CD4-positive, alpha-beta memory T cell (primary cell): ENCODE measurements around the gene INSRR. TPM values are rescaled to one million over a fixed set of nuclear protein-coding genes. Genes with fewer than 3 reads are reported as not detected.

Source experiments
- CTCF ChIA-PET: fragments of 350-600 bp; sonication (Branson Sonifier 250); formaldehyde crosslinking; loops from one replicate; lab custom pipeline; 2021; ENCODE audit warnings: inconsistent platforms; ENCODE audit not compliant: partially characterized antibody; lab: Charles Lee
- POLR2A ChIA-PET: fragments of 350-600 bp; sonication (Branson Sonifier 250); formaldehyde crosslinking; loops from one replicate; lab custom pipeline; 2021; ENCODE audit not compliant: partially characterized antibody; lab: Charles Lee
- DNase-seq, 5 donors: peaks; one replicate each; pipeline versions ENCODE4 v3.0.0 to v3.0.0-alpha.2; 2020 to 2022; ENCODE audit warnings: mixed read lengths in 1 of 5
- H3K27ac ChIP-seq: one replicate; pipeline ENCODE4 v1.7.0; 2013; ENCODE audit warnings: low read depth, low read length
- H3K27me3 ChIP-seq: 2 replicates; pipeline ENCODE4 v1.7.0; 2013; ENCODE audit warnings: mild to moderate bottlenecking, low read length, moderate library complexity; ENCODE audit not compliant: insufficient read depth
- H3K36me3 ChIP-seq: 2 replicates; pipeline ENCODE4 v1.7.0; 2013; ENCODE audit warnings: mild to moderate bottlenecking, low read length, moderate library complexity; ENCODE audit not compliant: insufficient read depth
- H3K4me1 ChIP-seq: 2 replicates; pipeline ENCODE4 v1.7.0; 2013; ENCODE audit warnings: mild to moderate bottlenecking, low read length, moderate library complexity; ENCODE audit not compliant: insufficient read depth
- H3K4me3 ChIP-seq, 2 donors: one replicate each; pipeline ENCODE4 v1.7.0; 2013; ENCODE audit warnings: low read length in 2 of 2, mild to moderate bottlenecking in 1 of 2
- H3K9me3 ChIP-seq, 2 donors: one replicate each; pipeline ENCODE4 v1.7.0; 2013; ENCODE audit warnings: low read length in 2 of 2, control low read depth in 1 of 2; ENCODE audit not compliant: control insufficient read depth in 1 of 2
- H3K27ac Mint-ChIP-seq, 7 donors: one replicate each; pipeline ENCODE4 v1.8.0; 2020 to 2021; ENCODE audit warnings: mixed read lengths in 7 of 7, mild to moderate bottlenecking in 6 of 7, inconsistent platforms in 3 of 7, moderate library complexity in 3 of 7
- H3K27me3 Mint-ChIP-seq, 2 donors: one replicate each; pipeline ENCODE4 v1.8.0; 2020 to 2021; ENCODE audit warnings: mixed read lengths in 2 of 2
- H3K36me3 Mint-ChIP-seq, 2 donors: one replicate each; pipeline ENCODE4 v1.8.0; 2020 to 2021; ENCODE audit warnings: mixed read lengths in 2 of 2, inconsistent platforms in 1 of 2, mild to moderate bottlenecking in 1 of 2
- H3K4me1 Mint-ChIP-seq, 4 donors: one replicate each; pipeline ENCODE4 v1.8.0; 2020 to 2021; ENCODE audit warnings: mixed read lengths in 4 of 4, mild to moderate bottlenecking in 1 of 4
- H3K4me3 Mint-ChIP-seq, 8 donors: one replicate each; pipeline ENCODE4 v1.8.0; 2020 to 2021; ENCODE audit warnings: mixed read lengths in 8 of 8, mild to moderate bottlenecking in 7 of 8, moderate library complexity in 6 of 8, inconsistent platforms in 3 of 8
- H3K9me3 Mint-ChIP-seq, 8 donors: one replicate each; pipeline ENCODE4 v1.8.0; 2020 to 2021; ENCODE audit warnings: mixed read lengths in 8 of 8, mild to moderate bottlenecking in 5 of 8, inconsistent platforms in 3 of 8, moderate library complexity in 1 of 8
- intact Hi-C: fragments of 100-400 bp; cut with micrococcal nuclease; formaldehyde crosslinking; loops from one replicate; pipeline ENCODE4 v1.15.1; 2023
- polyA plus RNA-seq, 2 donors: library from polyadenylated mRNA; unstranded; fragments of 300-500 nt; fragmentation: Illumina TruSeq; gene quantifications; one replicate each; pipeline ENCODE4 v1.2.3, GENCODE V29; 2021
- total RNA-seq, 2 experiments: library from RNA; stranded (reverse); gene quantifications; one replicate each; pipeline ENCODE4 v1.2.3, GENCODE V29; 2021

The INSRR gene
- total and polyA plus RNA-seq, 4 experiments from 2014 or later: 0.06 TPM; not detected in 3

- peaks cover 0 to 3% of the 10 kb centered on the region in 2 donors for H3K36me3 Mint-ChIP-seq
- DNase-seq: no peak
- ChIA-PET POLR2A (no interaction called here), CTCF (no interaction called here)
- Histone ChIP-seq H3K27me3 (peaks cover 16% of the 10 kb centered on the region), H3K9me3 (no peaks in the 10 kb centered on the region), H3K36me3 (no peaks in the 10 kb centered on the region), H3K4me3 (no peak overlapping the region), H3K4me1 (peaks cover 34% of the 10 kb centered on the region), H3K27ac (no peak overlapping the region)
- peaks cover 9 to 37% (median 25%) of the 10 kb centered on the region in 4 donors for H3K4me1 Mint-ChIP-seq
- H3K27me3 Mint-ChIP-seq: peaks cover 29 to 35% of the 10 kb centered on the region in 2 donors
- H3K4me3 Mint-ChIP-seq: no peak overlapping the region
- intact Hi-C loops: no loop called here
- no peaks in the 10 kb centered on the region for H3K9me3 Mint-ChIP-seq
- H3K27ac Mint-ChIP-seq: no peak overlapping the region
Observed at GRCh38 chr1:156865258-156865657, 6.3 kb upstream of the INSRR start.

DNA sequence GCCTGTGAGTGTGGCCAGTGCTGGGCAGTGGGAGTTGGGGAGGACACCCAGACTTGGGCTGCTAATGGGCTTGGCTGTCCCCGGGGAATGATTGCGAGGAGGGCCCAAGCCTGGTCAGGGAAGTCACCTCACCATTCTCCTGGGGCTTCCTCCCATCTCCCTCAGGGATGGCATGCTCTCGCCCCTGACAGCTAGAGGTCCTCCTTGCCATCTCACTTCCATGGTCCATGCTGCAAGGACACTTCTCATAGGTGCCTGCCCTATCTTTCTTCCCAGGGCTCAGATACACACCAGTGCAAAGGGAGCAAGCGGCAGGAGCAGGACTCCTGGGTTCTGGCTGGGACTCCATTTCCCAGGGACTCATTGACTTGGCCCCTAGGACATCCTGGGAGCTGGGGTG, 5.9 kb upstream of the INSRR start:
- no peak overlapping the region for H3K27ac Mint-ChIP-seq
- CTCF ChIA-PET: interaction anchor here (0.9 to 10.1 kb wide), 3 partner anchors 25 to 138 kb away, joined by 3 to 118 read pairs (median 4); partner anchors contain the start of genes ISG20L2 and METTL25B

GRCh38 chr1:156863631-156864030, 4.7 kb upstream of the INSRR start:
- ChIA-PET POLR2A (no interaction called here), CTCF (interaction anchor here (0.9 to 10.1 kb wide), 5 partner anchors 25 to 173 kb away, joined by 3 to 204 read pairs (median 48); partner anchors contain the start of genes ISG20L2 and METTL25B)
- H3K27me3 ChIP-seq: peaks cover 16% of the 10 kb centered on the region
- H3K4me1 ChIP-seq: peaks cover 45% of the 10 kb centered on the region
- Mint-ChIP-seq H3K4me1 (peaks cover 11 to 48% (median 35%) of the 10 kb centered on the region in 4 donors), H3K36me3 (peaks cover 0 to 3% of the 10 kb centered on the region in 2 donors), H3K9me3 (no peaks in the 10 kb centered on the region), H3K4me3 (no peak overlapping the region), H3K27ac (peak overlapping the region in 1 of 7 donors; percentile 5), H3K27me3 (peaks cover 34 to 37% of the 10 kb centered on the region in 2 donors)
- H3K4me3 ChIP-seq: no peak overlapping the region
- no peak for DNase-seq
- H3K9me3 ChIP-seq: no peaks in the 10 kb centered on the region
- no peak overlapping the region for H3K27ac ChIP-seq
- H3K36me3 ChIP-seq: no peaks in the 10 kb centered on the region
- intact Hi-C loops: no loop called here

More for the DNA sequence above, 5.9 kb upstream of the INSRR start:
- peaks cover 0 to 3% of the 10 kb centered on the region in 2 donors for H3K36me3 Mint-ChIP-seq
- Histone ChIP-seq H3K9me3 (no peaks in the 10 kb centered on the region), H3K4me3 (no peak overlapping the region), H3K27me3 (peaks cover 16% of the 10 kb centered on the region), H3K4me1 (peaks cover 38% of the 10 kb centered on the region), H3K36me3 (no peaks in the 10 kb centered on the region), H3K27ac (no peak overlapping the region)
- POLR2A ChIA-PET: no interaction called here
- no peak overlapping the region for H3K4me3 Mint-ChIP-seq
- H3K4me1 Mint-ChIP-seq: peaks cover 10 to 41% (median 29%) of the 10 kb centered on the region in 4 donors
- peaks cover 32 to 37% of the 10 kb centered on the region in 2 donors for H3K27me3 Mint-ChIP-seq
- intact Hi-C loops: no loop called here
- DNase-seq: no peak
- no peaks in the 10 kb centered on the region for H3K9me3 Mint-ChIP-seq

- Histone ChIP-seq H3K4me1 (peaks cover 45% of the 10 kb centered on the region), H3K27ac (no peak overlapping the region), H3K9me3 (no peaks in the 10 kb centered on the region), H3K4me3 (no peak overlapping the region), H3K36me3 (no peaks in the 10 kb centered on the region), H3K27me3 (peaks cover 16% of the 10 kb centered on the region)
- intact Hi-C loops: no loop called here
- H3K9me3 Mint-ChIP-seq: no peaks in the 10 kb centered on the region
- CTCF ChIA-PET: interaction anchor here (0.9 to 10.1 kb wide), 5 partner anchors 10 to 173 kb away, joined by 3 to 344 read pairs (median 118); partner anchors contain the start of genes ISG20L2 and METTL25B
- POLR2A ChIA-PET: no interaction called here
- no peak for DNase-seq
- peak overlapping the region in 3 of 8 donors; percentile 6 to 24 (median 9) for H3K4me3 Mint-ChIP-seq
- peaks cover 37 to 39% of the 10 kb centered on the region in 2 donors for H3K27me3 Mint-ChIP-seq
- H3K27ac Mint-ChIP-seq: peak overlapping the region in 1 of 7 donors; percentile 59
- H3K4me1 Mint-ChIP-seq: peaks cover 12 to 52% (median 39%) of the 10 kb centered on the region in 4 donors
- peaks cover 0 to 3% of the 10 kb centered on the region in 2 donors for H3K36me3 Mint-ChIP-seq
Observed at GRCh38 chr1:156862997-156863599, 4.2 kb upstream of the INSRR start.

- Mint-ChIP-seq H3K4me3 (no peak overlapping the region), H3K4me1 (peaks cover 12 to 55% (median 40%) of the 10 kb centered on the region in 4 donors), H3K27me3 (peaks cover 37 to 40% of the 10 kb centered on the region in 2 donors), H3K27ac (no peak overlapping the region), H3K36me3 (peaks cover 0 to 3% of the 10 kb centered on the region in 2 donors), H3K9me3 (no peaks in the 10 kb centered on the region)
- no peak for DNase-seq
- CTCF ChIA-PET: interaction anchor here (0.9 to 10.1 kb wide), 7 partner anchors 10 to 172 kb away, joined by 3 to 344 read pairs (median 56); partner anchors contain the start of genes ISG20L2, METTL25B and SH2D2A
- Histone ChIP-seq H3K27ac (no peak overlapping the region), H3K36me3 (no peaks in the 10 kb centered on the region), H3K4me1 (peaks cover 45% of the 10 kb centered on the region), H3K27me3 (peaks cover 16% of the 10 kb centered on the region), H3K9me3 (no peaks in the 10 kb centered on the region), H3K4me3 (no peak overlapping the region)
- POLR2A ChIA-PET: no interaction called here
- intact Hi-C loops: no loop called here
Observed at GRCh38 chr1:156862584-156862983, 3.7 kb upstream of the INSRR start.

- Histone ChIP-seq H3K4me1 (peaks cover 32% of the 10 kb centered on the region), H3K27me3 (peaks cover 16% of the 10 kb centered on the region), H3K9me3 (no peaks in the 10 kb centered on the region), H3K4me3 (peak within 1 kb of the TSS; percentile 49 to 63), H3K27ac (no peak within 1 kb of the TSS), H3K36me3 (no peaks in the 10 kb centered on the region)
- DNase-seq: peak; percentile 46 to 62 (median 55)
- intact Hi-C loops: loop anchor here (1.0 kb wide), 7 partner anchors 22 to 172 kb away; partner anchors contain the start of genes PRCC and SH2D2A
- Mint-ChIP-seq H3K9me3 (no peaks in the 10 kb centered on the region), H3K4me1 (peaks cover 10 to 52% (median 30%) of the 10 kb centered on the region in 4 donors), H3K27ac (peak within 1 kb of the TSS in 6 of 7 donors; percentile 20 to 86 (median 66)), H3K27me3 (peaks cover 36 to 41% of the 10 kb centered on the region in 2 donors), H3K4me3 (peak within 1 kb of the TSS; percentile 81 to 87 (median 84)), H3K36me3 (peaks cover 0 to 3% of the 10 kb centered on the region in 2 donors)
- ChIA-PET POLR2A (interaction anchor here (0.6 to 4.8 kb wide), 14 partner anchors 11 to 171 kb away, joined by 3 to 66 read pairs (median 6); partner anchors contain the start of genes ISG20L2, METTL25B, MRPL24 and PRCC), CTCF (interaction anchor here (0.6 to 10.1 kb wide), 31 partner anchors 9 to 241 kb away, joined by 3 to 344 read pairs (median 6); partner anchors contain the start of genes CRABP2, ISG20L2, METTL25B and PRCC)
Observed at GRCh38 chr1:156860628-156861423, 1.9 kb upstream of the INSRR start, which contains the start of gene NTRK1. Gene NTRK1, plus strand, starts transcription at chr1:156860865. Its CDS starts 70 bp downstream, at chr1:156860935.
